H1 (cell line): ENCODE results near the gene DCDC2.

Source experiments
- BACH1 ChIP-seq: IDR thresholded peaks from 2 replicates; pipeline ENCODE4 v1.6.1; 2012; ENCODE audit warnings: low read length, improper control_type of control experiment
- POLR2A ChIP-seq, 2 experiments: IDR thresholded peaks; 1 replicate in 1 of 2; 2 replicates in 1 of 2; pipeline ENCODE4 v1.6.1; 2011; ENCODE audit warnings: low read depth in 2 of 2, low read length in 2 of 2, mild to moderate bottlenecking in 2 of 2; ENCODE audit errors: control extremely low read depth in 1 of 2
- RFX5 ChIP-seq: IDR thresholded peaks from 2 replicates; pipeline ENCODE4 v1.6.1; 2011; ENCODE audit warnings: low read depth, low read length, improper control_type of control experiment, borderline replicate concordance
- SIRT6 ChIP-seq: IDR thresholded peaks from one replicate; pipeline ENCODE4 v1.7.1; 2012; ENCODE audit warnings: low read length, inconsistent platforms
- SP1 ChIP-seq: IDR thresholded peaks from 2 replicates; pipeline ENCODE4 v1.6.1; 2011; ENCODE audit warnings: low read depth, low read length
- TF ChIP-seq, protein P1 (sequence below), 3 experiments: IDR thresholded peaks; 1 replicate in 2 of 3; 2 replicates in 1 of 3; pipeline versions ENCODE4 v1.5.1 to v1.6.1; 2011; ENCODE audit warnings: low read length in 3 of 3, mild to moderate bottlenecking in 3 of 3, inconsistent platforms in 2 of 3, low read depth in 1 of 3, moderate library complexity in 1 of 3; ENCODE audit not compliant: insufficient read depth in 1 of 3; ENCODE audit errors: control extremely low read depth in 1 of 3
- TF ChIP-seq, protein P2 (sequence below): IDR thresholded peaks from 2 replicates; pipeline ENCODE4 v1.6.1; 2011; ENCODE audit warnings: low read depth, mild to moderate bottlenecking, low read length; ENCODE audit not compliant: insufficient read depth

DNA sequence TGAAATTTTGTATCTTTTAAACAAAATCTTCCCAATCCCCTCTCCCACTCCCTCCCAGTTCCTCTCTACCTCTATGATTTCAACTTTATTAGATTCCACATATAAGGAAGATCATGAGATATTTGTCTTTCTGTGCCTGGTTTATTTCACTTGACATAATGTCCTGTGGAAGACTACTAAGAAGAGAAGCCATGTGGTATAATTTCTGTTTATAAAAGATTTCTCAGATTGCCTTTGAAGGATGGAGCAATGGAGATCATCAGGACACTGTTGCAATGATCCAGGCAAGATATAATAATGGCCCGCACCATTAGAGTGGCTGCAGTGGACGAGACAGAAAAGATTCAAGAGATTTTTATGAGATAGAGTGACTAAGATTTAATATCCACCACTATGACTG, 218.8 kb downstream of the DCDC2 start:
- TF ChIP-seq, protein P1, sequence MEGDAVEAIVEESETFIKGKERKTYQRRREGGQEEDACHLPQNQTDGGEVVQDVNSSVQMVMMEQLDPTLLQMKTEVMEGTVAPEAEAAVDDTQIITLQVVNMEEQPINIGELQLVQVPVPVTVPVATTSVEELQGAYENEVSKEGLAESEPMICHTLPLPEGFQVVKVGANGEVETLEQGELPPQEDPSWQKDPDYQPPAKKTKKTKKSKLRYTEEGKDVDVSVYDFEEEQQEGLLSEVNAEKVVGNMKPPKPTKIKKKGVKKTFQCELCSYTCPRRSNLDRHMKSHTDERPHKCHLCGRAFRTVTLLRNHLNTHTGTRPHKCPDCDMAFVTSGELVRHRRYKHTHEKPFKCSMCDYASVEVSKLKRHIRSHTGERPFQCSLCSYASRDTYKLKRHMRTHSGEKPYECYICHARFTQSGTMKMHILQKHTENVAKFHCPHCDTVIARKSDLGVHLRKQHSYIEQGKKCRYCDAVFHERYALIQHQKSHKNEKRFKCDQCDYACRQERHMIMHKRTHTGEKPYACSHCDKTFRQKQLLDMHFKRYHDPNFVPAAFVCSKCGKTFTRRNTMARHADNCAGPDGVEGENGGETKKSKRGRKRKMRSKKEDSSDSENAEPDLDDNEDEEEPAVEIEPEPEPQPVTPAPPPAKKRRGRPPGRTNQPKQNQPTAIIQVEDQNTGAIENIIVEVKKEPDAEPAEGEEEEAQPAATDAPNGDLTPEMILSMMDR (IDR thresholded peaks at IDR 0.05; ENCODE audit: control extremely low read depth in 1 of 3, insufficient read depth in 1 of 3, low read depth in 1 of 3, low read length in 3 of 3) = no peak
- TF ChIP-seq SIRT6 (no peak), POLR2A (IDR thresholded peaks at IDR 0.05; ENCODE audit: control extremely low read depth in 1 of 2, low read depth in 2 of 2, low read length in 2 of 2) (no peak), SP1 (no peak), BACH1 (no peak), RFX5 (no peak)
- TF ChIP-seq, protein P2, sequence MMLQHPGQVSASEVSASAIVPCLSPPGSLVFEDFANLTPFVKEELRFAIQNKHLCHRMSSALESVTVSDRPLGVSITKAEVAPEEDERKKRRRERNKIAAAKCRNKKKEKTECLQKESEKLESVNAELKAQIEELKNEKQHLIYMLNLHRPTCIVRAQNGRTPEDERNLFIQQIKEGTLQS = no peak
